ENCODE results near the gene SERF2. TPM values are rescaled to one million over a fixed set of nuclear protein-coding genes. Genes with fewer than 3 reads are reported as not detected.
"Not testable (repeated sequence)": the region's sequence is repeated elsewhere in the genome, so short reads cannot be mapped to it uniquely, and the experiment has no call there.

SERF2 gene
- total RNA-seq, 1 donor from 2014 or later: 943 TPM

GRCh38 chr15:43792761-43793476 lies 799 bp downstream of the SERF2 start:
- intact Hi-C loops (cut with DNase I): no loop called here
- DNase-seq (ENCODE audit: low spot score): no peak

DNA sequence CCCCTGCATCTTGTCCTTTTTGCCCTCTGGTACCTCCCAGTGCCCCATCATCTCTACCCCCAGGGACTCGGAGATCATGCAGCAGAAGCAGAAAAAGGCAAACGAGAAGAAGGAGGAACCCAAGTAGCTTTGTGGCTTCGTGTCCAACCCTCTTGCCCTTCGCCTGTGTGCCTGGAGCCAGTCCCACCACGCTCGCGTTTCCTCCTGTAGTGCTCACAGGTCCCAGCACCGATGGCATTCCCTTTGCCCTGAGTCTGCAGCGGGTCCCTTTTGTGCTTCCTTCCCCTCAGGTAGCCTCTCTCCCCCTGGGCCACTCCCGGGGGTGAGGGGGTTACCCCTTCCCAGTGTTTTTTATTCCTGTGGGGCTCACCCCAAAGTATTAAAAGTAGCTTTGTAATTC lies 1.5 kb downstream of the SERF2 start:
- intact Hi-C loops (cut with DNase I): no loop called here
- no peak for DNase-seq (ENCODE audit: low spot score)

DNA sequence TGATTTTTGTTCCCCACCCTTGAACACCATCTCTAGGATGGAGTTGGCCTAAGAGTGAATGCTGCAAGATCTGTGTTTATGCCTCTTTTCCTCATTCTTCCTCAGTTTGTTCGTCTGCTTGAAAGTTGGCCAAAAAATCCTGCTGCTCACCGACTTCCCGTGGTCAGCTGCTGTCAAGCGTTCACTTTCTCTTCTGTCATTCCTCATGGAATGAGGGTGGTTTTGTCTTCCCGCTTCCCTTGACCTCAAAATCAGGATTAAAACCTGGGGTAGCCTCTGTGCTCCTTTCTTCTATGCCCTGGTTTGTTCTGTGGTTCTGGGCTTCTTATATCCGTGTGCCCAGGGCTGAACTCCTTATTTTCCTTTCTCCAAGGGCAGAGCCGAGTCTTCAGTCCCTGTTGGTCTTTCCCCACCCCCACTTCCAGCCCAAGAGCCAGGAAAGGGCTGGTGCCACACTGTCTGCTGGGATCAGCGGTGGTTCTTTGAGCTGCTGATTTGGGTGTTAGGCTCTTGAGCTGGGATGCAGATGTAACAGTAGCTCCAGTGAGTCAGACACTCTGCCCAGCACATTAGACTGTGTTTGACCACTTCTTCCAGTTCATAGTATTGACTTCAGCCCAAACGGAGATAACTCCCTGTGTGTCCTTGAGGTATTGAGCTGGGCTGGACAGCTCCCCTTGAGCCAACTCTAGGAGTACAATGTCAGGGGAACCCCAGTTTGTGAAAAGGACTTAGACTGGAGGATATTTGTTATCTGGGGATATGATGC lies 2.3 kb downstream of the SERF2 start:
- intact Hi-C loops (cut with DNase I): no loop called here
- DNase-seq (ENCODE audit: low spot score): no peak

- DNase-seq (ENCODE audit: low spot score): no peak
- intact Hi-C loops (cut with DNase I): no loop called here
These were observed 3.1 kb downstream of the SERF2 start for GRCh38 chr15:43795197-43795596.

DNA sequence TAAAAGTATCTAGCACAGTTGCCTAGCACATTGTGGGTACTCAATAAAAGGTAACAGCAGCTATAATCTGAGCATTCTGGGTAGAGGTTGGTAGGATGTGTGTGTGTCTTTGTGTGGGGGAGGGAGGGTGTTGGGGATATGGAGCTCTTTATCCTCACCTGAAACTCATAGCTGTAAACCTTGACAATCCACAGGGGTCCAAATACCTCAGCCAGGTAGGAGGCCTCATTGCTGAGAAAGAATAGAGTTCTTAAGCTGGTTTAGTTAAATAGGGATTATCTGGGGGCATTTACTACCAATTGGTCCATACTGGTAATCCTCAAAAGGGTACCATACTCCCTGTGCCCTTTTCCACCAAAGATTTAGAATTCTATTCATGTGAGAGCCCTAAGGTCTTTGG lies 3.9 kb downstream of the SERF2 start:
- intact Hi-C loops (cut with DNase I): no loop called here
- no peak for DNase-seq (ENCODE audit: low spot score)

GRCh38 chr15:43796566-43796965 lies 4.4 kb downstream of the SERF2 start:
- intact Hi-C loops (cut with DNase I): no loop called here
- DNase-seq (ENCODE audit: low spot score): no peak

- DNase-seq (ENCODE audit: low spot score): no peak
- intact Hi-C loops (cut with DNase I): no loop called here
These were observed 7.3 kb downstream of the SERF2 start for GRCh38 chr15:43799209-43799944.

DNA sequence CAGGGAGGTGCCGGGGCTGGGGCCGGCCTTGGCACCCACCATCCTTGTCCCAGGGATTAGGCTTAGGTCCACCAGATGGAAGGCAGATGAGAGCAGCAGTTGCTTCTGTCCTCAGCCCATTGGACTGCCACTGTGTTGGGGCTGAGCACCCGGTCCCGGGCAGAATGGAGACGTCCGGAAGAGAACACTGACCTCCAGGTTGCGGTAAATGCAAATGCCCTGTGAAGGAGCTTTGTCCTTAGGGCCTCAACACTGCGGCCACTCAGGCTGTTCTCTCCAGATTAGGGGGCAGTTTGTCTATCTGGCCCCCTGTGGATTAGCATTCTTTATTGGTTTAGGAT lies 7.8 kb downstream of the SERF2 start, which contains the start of gene SERINC4:
TSS of gene SERINC4 (minus strand) at position 276 of the 341 bp plus-strand sequence. CDS start at position 42, 234 bp downstream.
- intact Hi-C loops (cut with DNase I): loop anchor here (2.0 kb wide), 1 partner anchor 25 kb away; the partner anchor contains the start of gene MFAP1
- DNase-seq (ENCODE audit: low spot score): no peak

DNA sequence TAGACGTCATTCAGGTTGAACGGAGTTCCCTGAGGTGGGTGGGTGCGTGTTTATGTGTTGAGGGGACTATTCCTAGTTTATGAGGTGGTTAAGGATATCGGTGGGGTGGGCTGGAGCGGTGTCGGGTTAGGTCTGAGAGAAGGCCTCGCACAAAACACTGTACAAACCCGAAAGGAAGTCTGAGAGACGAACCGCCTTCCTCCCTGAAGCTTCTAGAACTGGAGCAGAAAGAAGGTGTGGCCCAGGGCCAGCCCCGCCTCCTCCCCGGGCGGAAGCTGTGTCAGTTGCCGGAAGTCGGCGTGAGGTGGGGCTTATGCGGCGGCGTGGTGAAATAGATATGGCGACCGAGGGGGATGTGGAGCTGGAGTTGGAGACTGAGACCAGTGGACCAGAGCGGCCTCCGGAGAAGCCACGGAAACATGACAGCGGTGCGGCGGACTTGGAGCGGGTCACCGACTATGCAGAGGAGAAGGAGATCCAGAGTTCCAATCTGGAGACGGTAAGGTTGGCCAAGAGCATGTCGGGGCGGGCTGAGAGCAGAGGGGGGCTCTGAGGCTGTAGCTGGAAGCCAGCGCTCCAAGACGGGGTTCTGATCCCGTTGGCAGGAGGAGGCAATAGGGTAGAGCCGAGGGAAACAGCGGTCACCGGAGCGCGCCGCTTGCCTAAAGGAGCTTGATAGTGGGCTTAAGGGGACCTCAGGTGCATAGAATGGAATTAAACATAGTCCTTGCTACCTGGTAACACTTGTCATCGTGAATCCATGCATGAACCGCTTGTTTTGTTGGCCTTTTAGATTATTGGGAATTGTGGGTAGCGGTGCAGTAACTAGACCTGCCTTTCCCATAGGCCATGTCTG lies 8.4 kb downstream of the SERF2 start, which contains the start of gene HYPK:
TSS of gene HYPK (plus strand) at position 314 of the 856 bp plus-strand sequence. CDS start at position 338, 24 bp downstream.
- intact Hi-C loops (cut with DNase I): loop anchor here (2.0 kb wide), 1 partner anchor 24 kb away; the partner anchor contains the start of gene MFAP1
- DNase-seq (ENCODE audit: low spot score): peak; percentile 97

DNA sequence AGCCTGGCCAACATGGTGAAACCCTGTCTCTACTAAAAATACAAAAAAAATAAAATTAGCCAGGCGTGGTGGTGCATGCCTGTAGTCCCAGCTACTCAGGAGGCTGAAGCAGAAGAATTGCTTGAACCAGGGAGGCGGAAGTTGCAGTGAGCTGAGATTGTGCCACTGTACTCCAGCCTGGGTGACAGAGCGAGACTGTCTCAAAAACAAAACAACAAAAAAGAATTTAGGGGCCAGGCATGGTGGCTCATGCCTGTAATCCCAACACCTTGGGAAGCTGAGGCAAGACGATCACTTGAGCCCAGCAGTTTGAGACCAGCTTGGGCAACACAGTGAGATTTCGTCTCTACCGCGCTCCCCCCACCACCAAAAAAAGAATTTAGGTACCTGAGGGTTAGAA lies 10.6 kb downstream of the SERF2 start:
- intact Hi-C loops (cut with DNase I); DNase-seq (ENCODE audit: low spot score): not testable (repeated sequence)

DNA sequence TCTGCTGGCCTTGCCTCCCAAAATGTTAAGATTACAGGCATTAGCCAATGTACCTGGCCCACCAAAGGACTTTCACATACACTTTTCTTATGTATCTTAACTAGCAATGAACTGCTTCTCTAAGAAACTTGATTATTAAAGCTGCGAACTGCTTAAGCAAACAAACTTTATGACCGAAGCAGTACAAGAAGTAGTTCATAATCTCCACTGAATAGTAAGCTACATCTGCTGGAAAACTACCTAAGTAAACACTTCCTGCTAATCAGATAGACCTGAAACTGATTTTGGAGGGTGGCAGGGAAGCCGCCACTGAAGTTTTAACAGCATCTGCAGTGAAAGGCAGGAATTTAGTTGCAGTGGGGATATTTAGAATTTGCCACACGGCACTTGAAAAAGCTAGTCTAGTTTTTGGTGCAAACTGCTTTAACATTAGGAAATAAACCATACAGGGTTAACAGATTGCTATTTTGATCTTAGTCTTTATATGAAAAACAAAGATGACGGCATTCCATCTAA lies 16.4 kb downstream of the SERF2 start:
- no peak for DNase-seq (ENCODE audit: low spot score)
- intact Hi-C loops (cut with DNase I): no loop called here

DNA sequence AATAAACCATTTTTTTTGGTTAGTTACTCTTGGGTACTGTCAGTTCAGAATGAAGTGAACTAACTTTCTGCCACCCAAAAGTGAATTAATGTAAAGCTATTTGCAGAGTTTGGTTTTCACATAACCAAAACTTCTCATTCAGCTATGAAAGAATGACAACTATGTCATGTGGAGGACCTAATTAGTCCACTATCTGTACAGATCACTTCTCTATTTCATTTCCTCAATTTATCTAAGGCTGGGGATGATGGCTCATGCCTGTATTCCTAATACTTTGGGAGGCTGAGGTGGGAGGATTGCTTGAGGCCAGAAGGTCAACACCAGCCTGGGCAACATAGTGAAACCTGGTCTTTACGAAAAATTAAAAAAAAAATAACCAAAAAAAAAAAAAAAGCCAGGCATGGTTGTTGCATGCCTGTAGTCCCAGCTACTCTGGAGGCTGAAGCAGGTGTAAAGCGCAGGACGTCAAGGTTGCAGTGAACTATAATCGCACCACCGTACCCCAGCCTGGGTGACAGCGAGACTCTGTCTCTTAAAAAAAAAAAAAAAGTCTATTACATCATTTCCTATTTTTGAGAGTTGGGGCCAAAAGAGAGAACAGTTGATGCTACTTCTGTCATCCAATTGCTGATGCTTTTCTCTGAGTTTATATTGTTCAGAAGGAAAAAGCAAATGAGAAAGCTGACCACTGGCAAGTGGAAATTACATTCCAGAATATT lies 17.0 kb downstream of the SERF2 start:
- intact Hi-C loops (cut with DNase I): no loop called here
- DNase-seq (ENCODE audit: low spot score): no peak

DNA sequence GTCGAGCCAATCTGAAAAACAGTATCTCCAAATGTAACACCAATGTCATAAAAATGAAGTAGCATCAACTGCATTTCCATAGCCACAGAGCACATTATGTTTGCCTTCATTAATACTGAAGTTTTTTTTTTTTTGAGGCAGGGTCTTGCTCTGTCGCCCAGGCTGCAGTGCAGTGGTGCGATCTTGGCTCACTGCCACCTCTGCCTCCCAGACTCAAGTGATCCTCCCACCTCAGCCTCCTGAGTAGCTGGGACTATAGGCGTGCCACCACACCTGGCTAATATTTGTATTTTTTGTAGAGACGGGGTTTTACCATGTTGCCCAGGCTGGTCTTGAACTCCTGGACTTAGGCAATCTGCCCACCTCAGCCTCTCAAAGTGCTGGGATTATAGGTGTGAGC lies 22.9 kb downstream of the SERF2 start:
- intact Hi-C loops (cut with DNase I); DNase-seq (ENCODE audit: low spot score): not testable (repeated sequence)

DNA sequence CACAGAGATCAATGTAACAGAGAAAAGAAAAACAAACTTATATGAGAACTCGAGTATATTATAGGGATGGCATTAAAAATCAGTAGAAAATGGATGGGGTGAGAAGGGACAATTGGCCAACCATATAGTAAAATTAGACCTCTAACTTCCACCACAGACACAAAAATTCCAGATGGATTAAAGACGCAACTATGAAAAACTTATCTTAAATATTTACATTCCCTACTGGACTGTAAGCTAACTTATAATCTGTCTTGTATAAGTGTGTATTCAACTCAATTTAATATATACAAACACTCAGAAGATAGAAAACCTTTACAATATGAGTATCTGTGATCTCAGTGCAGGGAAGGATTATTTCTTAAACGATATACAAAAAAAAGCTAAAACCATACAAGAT lies 29.4 kb downstream of the SERF2 start:
- no peak for DNase-seq (ENCODE audit: low spot score)
- intact Hi-C loops (cut with DNase I): no loop called here

DNA sequence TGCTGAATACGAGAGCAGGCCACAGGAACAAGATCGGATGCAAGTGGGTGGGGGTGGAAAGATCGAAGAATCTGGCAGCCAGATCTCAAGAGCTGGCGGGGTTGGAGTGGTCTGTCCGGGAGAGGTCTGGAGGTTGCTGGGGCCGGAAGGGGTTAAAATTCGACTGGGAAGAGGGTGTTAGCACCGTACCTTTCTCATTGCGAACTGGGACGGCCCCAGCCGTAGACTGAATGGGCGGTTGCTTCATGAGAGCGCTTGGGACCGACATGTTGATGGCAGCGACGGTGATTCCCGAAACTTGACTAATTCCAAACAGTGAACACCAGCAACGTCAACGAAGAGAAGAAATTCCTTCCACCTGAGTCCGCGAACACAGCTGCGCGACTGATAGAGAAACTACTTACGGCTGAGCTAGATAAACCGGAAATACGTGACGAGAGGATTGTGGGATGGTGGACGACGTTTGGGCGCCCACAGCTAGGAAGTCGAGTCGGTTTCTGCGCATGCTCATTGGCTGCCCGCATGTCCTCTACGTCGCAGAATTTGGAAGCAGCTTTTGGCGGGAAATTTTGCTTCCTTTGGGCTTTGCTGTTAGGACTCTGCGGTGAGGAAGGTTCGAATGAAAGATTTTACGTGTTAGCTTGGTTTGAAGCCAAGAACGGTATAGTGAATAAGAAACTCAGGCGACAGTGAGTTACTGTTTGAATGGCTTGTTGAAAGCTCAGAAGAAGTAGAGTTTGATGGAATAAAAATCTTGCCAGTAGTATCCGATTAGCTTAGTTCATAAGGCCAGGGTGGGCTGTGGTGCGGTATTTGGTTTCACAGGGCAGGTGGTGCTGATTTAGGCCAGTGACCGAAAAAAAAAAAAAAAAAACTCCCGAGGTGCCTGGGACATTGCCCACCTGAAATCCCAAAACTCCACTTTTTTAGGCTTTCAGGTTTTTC lies 32.5 kb downstream of the SERF2 start, which contains the start of gene MFAP1:
TSS of gene MFAP1 (minus strand) at position 389 of the 945 bp plus-strand sequence. CDS start at position 268, 121 bp downstream.
- intact Hi-C loops (cut with DNase I): loop anchor here (2.0 kb wide), 1 partner anchor 24 kb away; the partner anchor contains the start of genes HYPK and SERINC4
- DNase-seq (ENCODE audit: low spot score): peak; percentile 97

GRCh38 chr15:43825305-43825704 lies 33.2 kb downstream of the SERF2 start:
- intact Hi-C loops (cut with DNase I): loop anchor here (2.0 kb wide), 1 partner anchor 25 kb away; the partner anchor contains the start of genes HYPK and SERINC4
- not testable (repeated sequence) for DNase-seq (ENCODE audit: low spot score)

- intact Hi-C loops (cut with DNase I): no loop called here
These were observed 33.9 kb downstream of the SERF2 start for GRCh38 chr15:43826029-43826507.

More at GRCh38 chr15:43826029-43826507, 33.9 kb downstream of the SERF2 start:
- no peak for DNase-seq (ENCODE audit: low spot score)
